ENCODE results near the gene TOX2. TPM values are rescaled to one million over a fixed set of nuclear protein-coding genes. Genes with fewer than 3 reads are reported as not detected.
A peak's percentile ranks its signal among the peaks of the same experiment; 100 is the strongest.

TOX2 gene
- total RNA-seq, 2 experiments from 2014 or later = 3.3 to 3.9 TPM

GRCh38 chr20:43955750-43956191 is 41.1 kb downstream of the TOX2 start:
- POLR2A ChIA-PET = interaction anchor here (1.8 to 2.8 kb wide), 2 partner anchors 8 to 14 kb away, joined by 8 to 12 read pairs; no protein-coding TSS in a partner anchor
- Histone ChIP-seq H3K36me3 (ENCODE audit: insufficient read depth, low read length) (no peaks in the 10 kb centered on the region), H3K4me3 (ENCODE audit: low read length) (no peak overlapping the region), H3K9me3 (ENCODE audit: control insufficient read depth in 1 of 2, insufficient read depth in 1 of 2, low read length in 2 of 2) (no peaks in the 10 kb centered on the region), H3K4me1 (ENCODE audit: insufficient read depth, low read length) (peaks cover 85% of the 10 kb centered on the region), H3K27me3 (ENCODE audit: control insufficient read depth in 1 of 2, insufficient read depth in 2 of 2, low read length in 2 of 2) (no peaks in the 10 kb centered on the region), H3K27ac (ENCODE audit: low read depth in 1 of 2, low read length in 2 of 2) (no peak overlapping the region)
- Mint-ChIP-seq H3K27ac (peak overlapping the region; percentile 29), H3K9me3 (peaks cover 3% of the 10 kb centered on the region), H3K4me1 (ENCODE audit: low read depth) (peaks cover 88% of the 10 kb centered on the region), H3K27me3 (peaks cover 6% of the 10 kb centered on the region), H3K36me3 (ENCODE audit: low read depth) (no peaks in the 10 kb centered on the region), H3K4me3 (peak overlapping the region; percentile 44)
- no peak for ATAC-seq (ENCODE audit: poor library complexity)
- CTCF ChIA-PET = interaction anchor here (0.9 to 1.1 kb wide), 2 partner anchors 13 to 125 kb away, joined by 3 to 5 read pairs; no protein-coding TSS in a partner anchor
- TF ChIP-seq, protein P1, sequence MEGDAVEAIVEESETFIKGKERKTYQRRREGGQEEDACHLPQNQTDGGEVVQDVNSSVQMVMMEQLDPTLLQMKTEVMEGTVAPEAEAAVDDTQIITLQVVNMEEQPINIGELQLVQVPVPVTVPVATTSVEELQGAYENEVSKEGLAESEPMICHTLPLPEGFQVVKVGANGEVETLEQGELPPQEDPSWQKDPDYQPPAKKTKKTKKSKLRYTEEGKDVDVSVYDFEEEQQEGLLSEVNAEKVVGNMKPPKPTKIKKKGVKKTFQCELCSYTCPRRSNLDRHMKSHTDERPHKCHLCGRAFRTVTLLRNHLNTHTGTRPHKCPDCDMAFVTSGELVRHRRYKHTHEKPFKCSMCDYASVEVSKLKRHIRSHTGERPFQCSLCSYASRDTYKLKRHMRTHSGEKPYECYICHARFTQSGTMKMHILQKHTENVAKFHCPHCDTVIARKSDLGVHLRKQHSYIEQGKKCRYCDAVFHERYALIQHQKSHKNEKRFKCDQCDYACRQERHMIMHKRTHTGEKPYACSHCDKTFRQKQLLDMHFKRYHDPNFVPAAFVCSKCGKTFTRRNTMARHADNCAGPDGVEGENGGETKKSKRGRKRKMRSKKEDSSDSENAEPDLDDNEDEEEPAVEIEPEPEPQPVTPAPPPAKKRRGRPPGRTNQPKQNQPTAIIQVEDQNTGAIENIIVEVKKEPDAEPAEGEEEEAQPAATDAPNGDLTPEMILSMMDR (IDR thresholded peaks at IDR 0.05) = no peak
- no peak for DNase-seq
- intact Hi-C loops (cut with DNase I, micrococcal nuclease) = loop anchor here in 1 of 2 experiments (2.0 to 10.0 kb wide), 3 partner anchors 31 to 111 kb away; no protein-coding TSS in a partner anchor

DNA sequence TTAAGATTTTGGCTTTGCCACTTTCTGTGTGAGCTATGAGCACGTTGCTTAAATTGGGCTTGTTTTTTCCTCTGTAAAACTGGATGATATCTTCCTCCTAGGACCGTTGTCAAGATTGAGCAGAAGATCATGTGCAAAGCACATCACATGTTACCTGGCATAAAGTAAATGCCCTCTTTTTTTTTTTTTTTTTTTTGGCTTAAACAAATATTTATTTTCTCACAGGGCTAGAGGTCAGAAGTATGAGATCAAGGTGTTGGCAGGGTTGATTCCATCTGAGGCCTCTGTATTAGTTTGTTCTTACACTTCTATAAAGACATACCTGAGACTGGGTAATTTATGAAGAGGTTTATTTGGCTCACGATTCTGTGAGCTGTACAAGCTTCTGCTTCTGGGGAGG is 42.7 kb downstream of the TOX2 start:
- H3K4me3 Mint-ChIP-seq = no peak overlapping the region
- CTCF ChIA-PET = no interaction called here
- no peaks in the 10 kb centered on the region for H3K36me3 ChIP-seq (ENCODE audit: insufficient read depth, low read length)
- POLR2A ChIA-PET = interaction anchor here (0.5 kb wide), 1 partner anchor 37 kb away, joined by 3 read pairs; no protein-coding TSS in a partner anchor
- H3K27me3 ChIP-seq (ENCODE audit: control insufficient read depth in 1 of 2, insufficient read depth in 2 of 2, low read length in 2 of 2) = no peaks in the 10 kb centered on the region
- peaks cover 93% of the 10 kb centered on the region for H3K4me1 Mint-ChIP-seq (ENCODE audit: low read depth)
- ATAC-seq (ENCODE audit: poor library complexity) = no peak
- peak overlapping the region; percentile 10 for H3K27ac Mint-ChIP-seq
- H3K9me3 Mint-ChIP-seq = peaks cover 3% of the 10 kb centered on the region
- TF ChIP-seq, protein P1 (IDR thresholded peaks at IDR 0.05) = no peak
- peaks cover 85% of the 10 kb centered on the region for H3K4me1 ChIP-seq (ENCODE audit: insufficient read depth, low read length)
- peaks cover 6% of the 10 kb centered on the region for H3K27me3 Mint-ChIP-seq
- no peaks in the 10 kb centered on the region for H3K36me3 Mint-ChIP-seq (ENCODE audit: low read depth)
- no peak for DNase-seq
- no peak overlapping the region for H3K4me3 ChIP-seq (ENCODE audit: low read length)
- intact Hi-C loops (cut with DNase I, micrococcal nuclease) = loop anchor here in 1 of 2 experiments (5.0 to 10.0 kb wide), 2 partner anchors 55 to 113 kb away; no protein-coding TSS in a partner anchor
- H3K9me3 ChIP-seq (ENCODE audit: control insufficient read depth in 1 of 2, insufficient read depth in 1 of 2, low read length in 2 of 2) = no peaks in the 10 kb centered on the region
- H3K27ac ChIP-seq (ENCODE audit: low read depth in 1 of 2, low read length in 2 of 2) = no peak overlapping the region

DNA sequence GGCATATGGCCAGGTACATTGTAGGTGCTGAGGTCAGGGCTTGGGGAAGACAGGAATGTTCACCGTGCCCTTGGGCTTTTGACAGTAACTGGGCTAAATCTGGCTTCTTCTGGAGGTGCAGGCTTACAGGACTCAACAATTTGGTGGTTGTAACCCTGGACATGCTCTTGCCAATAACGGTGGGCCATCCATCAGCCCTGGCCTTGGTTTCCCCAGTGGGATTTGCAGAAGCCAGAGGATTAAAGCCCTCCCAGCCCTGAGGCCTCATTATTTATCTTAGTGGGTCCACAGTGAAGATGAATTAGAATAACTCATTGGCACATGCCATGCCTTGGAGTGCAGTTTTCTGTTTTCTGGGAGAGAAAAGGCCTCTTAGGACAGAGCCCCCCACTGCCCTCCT is 44.0 kb downstream of the TOX2 start:
- Histone ChIP-seq H3K4me1 (ENCODE audit: insufficient read depth, low read length) (peaks cover 83% of the 10 kb centered on the region), H3K36me3 (ENCODE audit: insufficient read depth, low read length) (no peaks in the 10 kb centered on the region), H3K27ac (ENCODE audit: low read depth in 1 of 2, low read length in 2 of 2) (no peak overlapping the region), H3K4me3 (ENCODE audit: low read length) (no peak overlapping the region), H3K9me3 (ENCODE audit: control insufficient read depth in 1 of 2, insufficient read depth in 1 of 2, low read length in 2 of 2) (no peaks in the 10 kb centered on the region), H3K27me3 (ENCODE audit: control insufficient read depth in 1 of 2, insufficient read depth in 2 of 2, low read length in 2 of 2) (no peaks in the 10 kb centered on the region)
- Mint-ChIP-seq H3K36me3 (ENCODE audit: low read depth) (no peaks in the 10 kb centered on the region), H3K4me3 (peak overlapping the region; percentile 49), H3K9me3 (peaks cover 3% of the 10 kb centered on the region), H3K27me3 (peaks cover 6% of the 10 kb centered on the region), H3K4me1 (ENCODE audit: low read depth) (peaks cover 90% of the 10 kb centered on the region), H3K27ac (peak overlapping the region; percentile 66)
- no peak for ATAC-seq (ENCODE audit: poor library complexity)
- intact Hi-C loops (cut with DNase I, micrococcal nuclease) = loop anchor here in 1 of 2 experiments (1.0 to 10.0 kb wide), 4 partner anchors 16 to 114 kb away; no protein-coding TSS in a partner anchor
- no peak for DNase-seq
- POLR2A ChIA-PET = interaction anchor here (0.6 to 2.2 kb wide), 4 partner anchors 8 to 501 kb away, joined by 3 to 15 read pairs (median 6); partner anchors contain the start of gene SRSF6
- CTCF ChIA-PET = no interaction called here
- TF ChIP-seq, protein P1 (IDR thresholded peaks at IDR 0.05) = no peak
